Mucosa of descending colon (tissue), 3 donors: ENCODE data around the gene NRIP1. TPM values are rescaled to one million over a fixed set of nuclear protein-coding genes. Genes with fewer than 3 reads are reported as not detected.
"Not testable (repeated sequence)": the region's sequence is repeated elsewhere in the genome, so short reads cannot be mapped to it uniquely, and the experiment has no call there.

Experiments
- ATAC-seq: fragments of 200-7000 bp; cut with Tn5 transposase; one replicate; pipeline ENCODE4 v1.9.1; 2020; ENCODE audit warnings: mild to moderate bottlenecking, moderate library complexity
- DNase-seq, 3 donors: peaks; one replicate each; pipeline ENCODE4 v3.0.0-alpha.2; 2020
- H3K36me3 ChIP-seq: fragments of 200-600 bp; one replicate; pipeline ENCODE4 v1.8.0; 2021; ENCODE audit warnings: low read depth, mild to moderate bottlenecking
- H3K4me1 ChIP-seq: fragments of 200-600 bp; one replicate; pipeline ENCODE4 v1.8.0; 2021; ENCODE audit warnings: low read depth, mild to moderate bottlenecking
- H3K4me3 ChIP-seq: fragments of 200-600 bp; one replicate; pipeline ENCODE4 v1.8.0; 2021; ENCODE audit warnings: mild to moderate bottlenecking
- H3K9me3 ChIP-seq: fragments of 200-600 bp; one replicate; pipeline ENCODE4 v1.8.0; 2021; ENCODE audit warnings: mild to moderate bottlenecking
- CTCF ChIP-seq: fragments of 200-600 bp; IDR thresholded peaks from one replicate; pipeline ENCODE4 v1.8.0; 2022; ENCODE audit warnings: antibody characterized with exemption, mild to moderate bottlenecking
- intact Hi-C, 2 donors: fragments of 100-400 bp; cut with DNase I in 1 of 2; cut with micrococcal nuclease in 1 of 2; formaldehyde crosslinking; loops; one replicate each; pipeline versions ENCODE4 v1.11.0 to v1.11.1; 2022; cut with DNase I, micrococcal nuclease
- total RNA-seq, 3 donors: library from RNA; stranded (reverse); fragmentation: NEBNext Ultra II Directional in 2 of 3; extraction: Animal tissue kit (Norgen Biotek cat#: 25700) in 2 of 3; gene quantifications; one replicate each; pipeline versions ENCODE4 v1.2.1 to v1.2.4, GENCODE V29; 2021 to 2023
- donor health status: DM: no; HTN: no; CAD: no; lungs with moderate emphysema.
- donor health status: DM: no; HTN: no; CAD: no.
- donor health status: DM: no; HTN: yes; CAD: no.

Gene NRIP1
- total RNA-seq, 3 donors from 2014 or later = 64.3 to 91.8 (median 77.1) TPM

- no peak for TF ChIP-seq CTCF
- Histone ChIP-seq H3K4me3 (no peak overlapping the region), H3K9me3 (no peaks in the 10 kb centered on the region), H3K4me1 (peaks cover 10% of the 10 kb centered on the region), H3K36me3 (no peaks in the 10 kb centered on the region)
- intact Hi-C loops = no loop called here
- ATAC-seq = peak; percentile 64
- DNase-seq = no peak
These were observed 26.9 kb downstream of the NRIP1 start for GRCh38 chr21:15037900-15038293.

DNA sequence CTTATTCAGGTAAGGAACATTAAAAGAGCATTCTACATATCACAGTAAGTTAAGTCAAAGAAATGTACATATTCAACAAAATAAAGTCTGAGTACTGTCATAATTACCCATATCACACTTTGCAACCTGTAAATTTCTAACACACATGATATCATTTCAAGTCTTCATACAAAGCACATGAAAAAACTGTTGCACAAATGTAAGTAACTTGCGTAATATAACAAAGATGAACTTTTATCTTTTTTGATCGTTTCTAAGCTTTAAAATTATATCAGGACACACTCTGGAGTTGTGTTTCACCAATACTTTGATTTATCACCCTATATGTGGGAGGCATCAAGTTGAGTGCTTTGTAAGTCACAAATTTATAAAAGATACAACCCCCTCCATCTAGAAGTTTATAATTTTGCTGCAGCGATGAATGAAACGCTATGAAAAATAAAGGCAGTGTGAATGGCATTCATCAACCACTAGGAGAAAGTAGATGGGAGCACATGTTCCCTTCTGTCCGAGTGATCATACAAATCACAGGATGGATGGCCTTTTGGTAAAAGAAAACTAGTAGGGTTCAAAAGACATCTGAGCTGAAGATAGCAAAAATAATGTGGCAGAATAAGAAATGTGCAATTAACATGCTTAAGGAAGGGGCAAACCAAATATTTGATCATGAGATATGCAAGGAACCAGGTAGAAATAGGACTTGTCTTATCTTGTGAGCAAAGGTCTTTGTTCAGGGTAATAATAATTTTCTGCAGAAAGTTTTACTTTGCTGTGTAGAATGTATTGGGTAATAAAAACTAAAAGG lies 27.5 kb downstream of the NRIP1 start:
- no peak for DNase-seq

GRCh38 chr21:15036189-15036588 lies 28.6 kb downstream of the NRIP1 start:
- Histone ChIP-seq H3K4me3 (no peak overlapping the region), H3K4me1 (peaks cover 10% of the 10 kb centered on the region), H3K36me3 (no peaks in the 10 kb centered on the region), H3K9me3 (no peaks in the 10 kb centered on the region)
- ATAC-seq = no peak
- no peak for DNase-seq
- intact Hi-C loops = no loop called here
- TF ChIP-seq CTCF = no peak

More for the DNA sequence above, 27.5 kb downstream of the NRIP1 start:
- Histone ChIP-seq H3K9me3 (no peaks in the 10 kb centered on the region), H3K4me1 (peaks cover 10% of the 10 kb centered on the region), H3K36me3 (no peaks in the 10 kb centered on the region), H3K4me3 (no peak overlapping the region)
- peak; percentile 34 for ATAC-seq
- TF ChIP-seq CTCF = no peak
- intact Hi-C loops = no loop called here

DNA sequence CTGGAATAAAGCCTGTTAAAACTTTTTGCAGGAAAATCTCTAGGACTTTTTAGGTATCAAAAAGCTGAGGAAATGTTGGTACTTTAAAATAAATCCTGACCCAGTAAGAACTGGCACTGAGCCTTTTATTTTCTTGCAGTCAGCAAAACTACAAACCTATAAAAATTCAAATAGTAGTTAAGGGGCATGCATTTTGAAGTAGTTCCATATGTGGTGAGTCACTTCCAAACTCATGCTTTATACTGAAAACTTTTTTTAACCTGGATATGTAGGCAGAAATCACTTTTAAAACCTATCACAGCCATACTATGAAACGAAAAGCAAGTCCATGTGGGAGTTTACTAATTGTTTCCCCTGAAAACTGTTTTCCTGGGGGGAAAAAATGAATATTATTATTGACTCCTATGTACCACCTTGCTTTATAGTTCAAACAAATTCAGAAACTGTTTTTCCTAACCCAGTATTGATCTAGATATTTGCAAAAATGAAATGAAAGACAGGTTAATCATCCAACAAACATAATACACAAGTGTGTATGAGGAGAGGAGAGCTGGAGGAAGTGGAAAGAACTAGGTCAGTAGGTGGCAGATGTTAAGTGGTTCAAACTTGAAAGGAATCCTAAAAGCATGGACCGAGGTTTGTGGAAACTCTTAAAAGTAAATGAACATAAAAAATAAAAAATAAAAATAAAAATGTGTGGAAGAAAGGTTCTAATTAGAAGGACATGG lies 30.5 kb downstream of the NRIP1 start:
- DNase-seq (no peak), ATAC-seq (peak; percentile 42)
- H3K4me3 ChIP-seq = no peak overlapping the region
- peaks cover 10% of the 10 kb centered on the region for H3K4me1 ChIP-seq
- H3K36me3 ChIP-seq = no peaks in the 10 kb centered on the region
- H3K9me3 ChIP-seq = no peaks in the 10 kb centered on the region
- intact Hi-C loops = no loop called here
- no peak for TF ChIP-seq CTCF

GRCh38 chr21:15031790-15032357 lies 32.9 kb downstream of the NRIP1 start:
- ATAC-seq = no peak
- no peak for TF ChIP-seq CTCF
- H3K4me1 ChIP-seq = peaks cover 4% of the 10 kb centered on the region

DNA sequence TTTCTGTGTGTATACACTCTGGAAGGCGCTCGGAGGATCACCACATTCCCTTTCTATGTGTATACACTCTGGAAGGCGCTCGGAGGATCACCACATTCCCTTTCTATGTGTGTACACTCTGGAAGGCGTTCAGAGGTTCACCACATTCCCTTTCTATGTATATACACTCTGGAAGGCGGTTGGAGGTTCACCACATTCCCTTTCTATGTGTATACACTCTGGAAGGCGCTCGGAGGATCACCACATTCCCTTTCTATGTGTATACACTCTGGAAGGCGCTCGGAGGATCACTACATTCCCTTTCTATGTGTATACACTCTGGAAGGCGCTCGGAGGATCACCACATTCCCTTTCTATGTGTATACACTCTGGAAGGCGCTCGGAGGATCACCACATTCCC lies 33.4 kb downstream of the NRIP1 start:
- H3K4me1 ChIP-seq, DNase-seq, H3K9me3 ChIP-seq, H3K4me3 ChIP-seq, H3K36me3 ChIP-seq, ATAC-seq, intact Hi-C loops: not testable (repeated sequence)

More at GRCh38 chr21:15031790-15032357, 32.9 kb downstream of the NRIP1 start:
- H3K36me3 ChIP-seq = no peaks in the 10 kb centered on the region
- H3K9me3 ChIP-seq = no peaks in the 10 kb centered on the region
- DNase-seq = no peak
- H3K4me3 ChIP-seq = no peak overlapping the region
- intact Hi-C loops = no loop called here

DNA sequence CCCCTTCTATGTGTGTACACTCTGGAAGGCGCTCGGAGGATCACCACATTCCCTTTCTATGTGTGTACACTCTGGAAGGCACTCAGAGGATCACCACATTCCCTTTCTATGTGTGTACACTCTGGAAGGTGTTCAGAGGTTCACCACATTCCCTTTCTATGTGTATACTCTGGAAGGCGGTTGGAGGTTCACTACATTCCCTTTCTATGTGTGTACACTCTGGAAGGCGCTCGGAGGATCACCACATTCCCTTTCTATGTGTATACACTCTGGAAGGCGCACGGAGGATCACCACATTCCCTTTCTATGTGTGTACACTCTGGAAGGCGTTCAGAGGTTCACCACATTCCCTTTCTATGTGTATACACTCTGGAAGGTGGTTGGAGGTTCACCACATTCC lies 33.9 kb downstream of the NRIP1 start:
- H3K36me3 ChIP-seq, intact Hi-C loops, ATAC-seq, H3K9me3 ChIP-seq, H3K4me1 ChIP-seq, H3K4me3 ChIP-seq, DNase-seq: not testable (repeated sequence)
